ENCODE measurements around the gene BACH2. TPM values are rescaled to one million over a fixed set of nuclear protein-coding genes. Genes with fewer than 3 reads are reported as not detected.

The BACH2 gene
- total and polyA plus RNA-seq, 7 experiments from 2014 or later, result 24.8 to 193 (median 117) TPM

GRCh38 chr6:90184334-90185298 is 112.0 kb downstream of the BACH2 start:
- peaks cover 0 to 63% of the 10 kb centered on the region in 2 donors for H3K4me1 ChIP-seq (ENCODE audit: control insufficient read depth in 2 of 2, insufficient read depth in 2 of 2, low read length in 2 of 2)
- intact Hi-C loops (cut with micrococcal nuclease), result loop anchor here in 1 of 2 donors (5.0 kb wide), 1 partner anchor 367 kb away; the partner anchor contains the start of gene MDN1
- peak overlapping the region; percentile 47 to 97 (median 93) for H3K27ac Mint-ChIP-seq

GRCh38 chr6:90183587-90184333 is 112.9 kb downstream of the BACH2 start:
- intact Hi-C loops (cut with micrococcal nuclease), result no loop called here
- Mint-ChIP-seq H3K27ac (peak overlapping the region; percentile 30 to 97 (median 93)), H3K36me3 (peaks cover 0 to 14% (median 11%) of the 10 kb centered on the region in 5 donors), H3K4me1 (peaks cover 40 to 91% (median 79%) of the 10 kb centered on the region in 7 donors), H3K27me3 (no peaks in the 10 kb centered on the region), H3K9me3 (peaks cover 0 to 2% (median 0%) of the 10 kb centered on the region in 11 donors), H3K4me3 (peak overlapping the region in 9 of 10 donors; percentile 1 to 81 (median 63))
- ChIA-PET POLR2A (interaction anchor here (0.8 to 2.2 kb wide), 7 partner anchors 8 to 112 kb away, joined by 4 to 8 read pairs (median 5); no protein-coding TSS in a partner anchor), CTCF (interaction anchor here (0.9 to 2.1 kb wide), 4 partner anchors 54 to 243 kb away, joined by 3 to 7 read pairs (median 3); no protein-coding TSS in a partner anchor)
- Histone ChIP-seq H3K27me3 (ENCODE audit: control insufficient read depth in 2 of 2, insufficient read depth in 2 of 2, low read length in 2 of 2) (no peaks in the 10 kb centered on the region), H3K4me1 (ENCODE audit: control insufficient read depth in 2 of 2, insufficient read depth in 2 of 2, low read length in 2 of 2) (peaks cover 0 to 66% of the 10 kb centered on the region in 2 donors), H3K9me3 (ENCODE audit: control insufficient read depth in 2 of 3, low read length in 3 of 3) (no peaks in the 10 kb centered on the region), H3K27ac (ENCODE audit: low read depth, low read length) (peak overlapping the region; percentile 50), H3K4me3 (ENCODE audit: low read length) (no peak overlapping the region), H3K36me3 (ENCODE audit: control insufficient read depth in 2 of 3, insufficient read depth in 3 of 3, low read length in 3 of 3) (no peaks in the 10 kb centered on the region)
- DNase-seq (no peak), ATAC-seq (no peak)

More at GRCh38 chr6:90184334-90185298, 112.0 kb downstream of the BACH2 start:
- Mint-ChIP-seq H3K9me3 (peaks cover 0 to 2% (median 0%) of the 10 kb centered on the region in 11 donors), H3K36me3 (peaks cover 0 to 14% (median 12%) of the 10 kb centered on the region in 5 donors), H3K4me3 (peak overlapping the region; percentile 1 to 81 (median 66)), H3K4me1 (peaks cover 34 to 91% (median 79%) of the 10 kb centered on the region in 7 donors), H3K27me3 (no peaks in the 10 kb centered on the region)
- peak in 2 of 9 donors; percentile 31 to 41 for DNase-seq
- no peak for ATAC-seq
- Histone ChIP-seq H3K27ac (ENCODE audit: low read depth, low read length) (peak overlapping the region; percentile 50), H3K4me3 (ENCODE audit: low read length) (peak overlapping the region; percentile 18), H3K9me3 (ENCODE audit: control insufficient read depth in 2 of 3, low read length in 3 of 3) (no peaks in the 10 kb centered on the region), H3K27me3 (ENCODE audit: control insufficient read depth in 2 of 2, insufficient read depth in 2 of 2, low read length in 2 of 2) (no peaks in the 10 kb centered on the region), H3K36me3 (ENCODE audit: control insufficient read depth in 2 of 3, insufficient read depth in 3 of 3, low read length in 3 of 3) (no peaks in the 10 kb centered on the region)
- ChIA-PET CTCF (interaction anchor here (0.6 to 2.1 kb wide), 4 partner anchors 101 to 244 kb away, joined by 3 to 7 read pairs (median 3); no protein-coding TSS in a partner anchor), POLR2A (interaction anchor here (0.7 to 2.2 kb wide), 14 partner anchors 9 to 232 kb away, joined by 3 to 8 read pairs (median 4); no protein-coding TSS in a partner anchor)

- CTCF ChIA-PET, result interaction anchor here (0.7 to 1.6 kb wide), 7 partner anchors 10 to 212 kb away, joined by 3 to 4 read pairs (median 3); no protein-coding TSS in a partner anchor
- Mint-ChIP-seq H3K27me3 (no peaks in the 10 kb centered on the region), H3K4me3 (no peak overlapping the region), H3K4me1 (peaks cover 51 to 91% (median 84%) of the 10 kb centered on the region in 7 donors), H3K36me3 (peaks cover 0 to 15% (median 12%) of the 10 kb centered on the region in 5 donors), H3K27ac (peak overlapping the region in 6 of 9 donors; percentile 17 to 97 (median 74)), H3K9me3 (peaks cover 0 to 2% (median 0%) of the 10 kb centered on the region in 11 donors)
- Histone ChIP-seq H3K36me3 (ENCODE audit: control insufficient read depth in 2 of 3, insufficient read depth in 3 of 3, low read length in 3 of 3) (no peaks in the 10 kb centered on the region), H3K9me3 (ENCODE audit: control insufficient read depth in 2 of 3, low read length in 3 of 3) (no peaks in the 10 kb centered on the region), H3K27ac (ENCODE audit: low read depth, low read length) (no peak overlapping the region), H3K27me3 (ENCODE audit: control insufficient read depth in 2 of 2, insufficient read depth in 2 of 2, low read length in 2 of 2) (no peaks in the 10 kb centered on the region), H3K4me1 (ENCODE audit: control insufficient read depth in 2 of 2, insufficient read depth in 2 of 2, low read length in 2 of 2) (peaks cover 0 to 73% of the 10 kb centered on the region in 2 donors), H3K4me3 (ENCODE audit: low read length) (no peak overlapping the region)
- ATAC-seq (no peak), DNase-seq (no peak)
- POLR2A ChIA-PET, result interaction anchor here (1.0 kb wide), 1 partner anchor 97 kb away, joined by 3 read pairs; no protein-coding TSS in a partner anchor
- intact Hi-C loops (cut with micrococcal nuclease), result no loop called here
Observed at GRCh38 chr6:90180526-90180925, 116.1 kb downstream of the BACH2 start.

- H3K36me3 Mint-ChIP-seq, result peaks cover 0 to 14% (median 12%) of the 10 kb centered on the region in 5 donors
- peak overlapping the region in 8 of 9 donors; percentile 58 to 97 (median 88) for H3K27ac Mint-ChIP-seq
- ATAC-seq (no peak), DNase-seq (peak in 3 of 9 donors; percentile 39 to 53 (median 43))
- POLR2A ChIA-PET, result interaction anchor here (0.6 to 2.4 kb wide), 11 partner anchors 13 to 360 kb away, joined by 3 to 18 read pairs (median 4); partner anchors contain the start of gene MDN1
- no peaks in the 10 kb centered on the region for H3K27me3 Mint-ChIP-seq
- peaks cover 0 to 2% (median 0%) of the 10 kb centered on the region in 11 donors for H3K9me3 Mint-ChIP-seq
- peak overlapping the region; percentile 64 for H3K27ac ChIP-seq (ENCODE audit: low read depth, low read length)
- intact Hi-C loops (cut with micrococcal nuclease), result loop anchor here (1.0 to 5.0 kb wide), 10 partner anchors 8 to 352 kb away; partner anchors contain the start of gene CASP8AP2 (in 1 of the 2)
- no peak overlapping the region for H3K4me3 ChIP-seq (ENCODE audit: low read length)
- peaks cover 49 to 92% (median 86%) of the 10 kb centered on the region in 7 donors for H3K4me1 Mint-ChIP-seq
- H3K4me1 ChIP-seq (ENCODE audit: control insufficient read depth in 2 of 2, insufficient read depth in 2 of 2, low read length in 2 of 2), result peaks cover 0 to 69% of the 10 kb centered on the region in 2 donors
- no peaks in the 10 kb centered on the region for H3K36me3 ChIP-seq (ENCODE audit: control insufficient read depth in 2 of 3, insufficient read depth in 3 of 3, low read length in 3 of 3)
- H3K4me3 Mint-ChIP-seq, result peak overlapping the region in 5 of 10 donors; percentile 8 to 83 (median 72)
- no peaks in the 10 kb centered on the region for H3K27me3 ChIP-seq (ENCODE audit: control insufficient read depth in 2 of 2, insufficient read depth in 2 of 2, low read length in 2 of 2)
- CTCF ChIA-PET, result interaction anchor here (0.9 to 2.4 kb wide), 10 partner anchors 11 to 239 kb away, joined by 3 to 11 read pairs (median 4); no protein-coding TSS in a partner anchor
- no peaks in the 10 kb centered on the region for H3K9me3 ChIP-seq (ENCODE audit: control insufficient read depth in 2 of 3, low read length in 3 of 3)
Observed at GRCh38 chr6:90179190-90180169, 117.2 kb downstream of the BACH2 start.

GRCh38 chr6:90178384-90178855 is 118.2 kb downstream of the BACH2 start:
- H3K4me1 Mint-ChIP-seq, result peaks cover 46 to 89% (median 83%) of the 10 kb centered on the region in 7 donors
- H3K27ac Mint-ChIP-seq, result peak overlapping the region; percentile 79 to 97 (median 89)
- peaks cover 0 to 14% (median 12%) of the 10 kb centered on the region in 5 donors for H3K36me3 Mint-ChIP-seq
- DNase-seq (no peak), ATAC-seq (no peak)
- H3K27me3 Mint-ChIP-seq, result no peaks in the 10 kb centered on the region
- peak overlapping the region; percentile 64 for H3K27ac ChIP-seq (ENCODE audit: low read depth, low read length)
- H3K4me1 ChIP-seq (ENCODE audit: control insufficient read depth in 2 of 2, insufficient read depth in 2 of 2, low read length in 2 of 2), result peaks cover 0 to 66% of the 10 kb centered on the region in 2 donors
- peak overlapping the region; percentile 57 to 85 (median 73) for H3K4me3 Mint-ChIP-seq
- intact Hi-C loops (cut with micrococcal nuclease), result loop anchor here (1.0 to 5.0 kb wide), 10 partner anchors 51 to 351 kb away; partner anchors contain the start of gene CASP8AP2 (in 1 of the 2)
- H3K27me3 ChIP-seq (ENCODE audit: control insufficient read depth in 2 of 2, insufficient read depth in 2 of 2, low read length in 2 of 2), result no peaks in the 10 kb centered on the region
- no peaks in the 10 kb centered on the region for H3K9me3 ChIP-seq (ENCODE audit: control insufficient read depth in 2 of 3, low read length in 3 of 3)
- ChIA-PET POLR2A (interaction anchor here (0.6 to 2.4 kb wide), 15 partner anchors 10 to 359 kb away, joined by 3 to 18 read pairs (median 4); partner anchors contain the start of gene MDN1), CTCF (interaction anchor here (1.0 to 2.4 kb wide), 12 partner anchors 8 to 238 kb away, joined by 3 to 11 read pairs (median 6); no protein-coding TSS in a partner anchor)
- no peak overlapping the region for H3K4me3 ChIP-seq (ENCODE audit: low read length)
- H3K36me3 ChIP-seq (ENCODE audit: control insufficient read depth in 2 of 3, insufficient read depth in 3 of 3, low read length in 3 of 3), result no peaks in the 10 kb centered on the region
- H3K9me3 Mint-ChIP-seq, result peaks cover 0 to 2% (median 0%) of the 10 kb centered on the region in 11 donors

Data from naive thymus-derived CD4-positive, alpha-beta T cell (primary cell).